GM23248 (cell line): ENCODE data around the gene SLC6A7.

Source experiments
- EZH2 ChIP-seq: fragments of 200-600 bp; sonication (generic); IDR thresholded peaks from 2 replicates; pipeline ENCODE4 v1.6.1; 2018; ENCODE audit warnings: antibody characterized with exemption, mild to moderate bottlenecking; ENCODE audit not compliant: insufficient read depth, poor library complexity, severe bottlenecking
- EZH2phosphoT487 ChIP-seq: fragments of 200-600 bp; sonication (generic); IDR thresholded peaks from 2 replicates; pipeline ENCODE4 v1.6.1; 2018; ENCODE audit warnings: antibody characterized with exemption, moderate library complexity, mild to moderate bottlenecking, low read depth; ENCODE audit not compliant: insufficient read depth

DNA sequence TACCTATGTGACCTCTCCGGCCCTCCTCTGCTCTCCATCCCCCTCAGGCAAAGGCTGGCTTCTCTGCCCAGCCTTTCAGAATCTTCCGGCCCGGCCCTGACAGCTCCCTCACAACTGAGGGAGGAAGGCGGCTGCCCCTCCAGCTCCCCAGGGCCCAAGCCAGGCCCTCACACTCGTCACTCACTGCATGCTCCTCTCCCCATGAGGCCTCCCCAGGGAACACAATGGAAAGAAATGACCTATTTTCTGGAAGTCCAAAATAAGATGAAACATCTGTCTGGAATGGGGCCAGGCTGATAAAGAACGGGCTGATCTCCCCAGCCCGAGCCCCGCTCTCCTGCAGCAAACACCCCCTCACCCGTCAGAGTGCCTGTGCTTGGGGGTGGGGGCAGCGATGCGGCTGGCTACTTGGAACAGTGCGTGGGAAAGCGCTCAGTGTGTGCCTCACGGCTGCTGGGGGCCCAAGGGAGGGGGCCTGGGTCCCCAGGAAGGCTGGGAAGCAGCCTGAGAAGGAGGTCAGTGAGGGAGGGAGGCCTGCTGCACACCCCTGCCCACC is 45.5 kb upstream of the SLC6A7 start:
- no peak for TF ChIP-seq EZH2phosphoT487
- TF ChIP-seq EZH2 = no peak
